Mammary epithelial cell (primary cell): Measurements from ENCODE around the gene MEIS1.

Experiments
- CTCF ChIP-seq, 2 donors: IDR thresholded peaks in 1 of 2; conservative IDR thresholded peaks in 1 of 2; 2 replicates each; pipeline ENCODE4 v1.5.1; 2011 to 2012; ENCODE audit warnings: inconsistent platforms in 2 of 2, low read length in 2 of 2, mild to moderate bottlenecking in 2 of 2, control low read depth in 1 of 2, low read depth in 1 of 2; ENCODE audit not compliant: insufficient read depth in 1 of 2; ENCODE audit errors: extremely low read depth in 1 of 2
- EZH2 ChIP-seq: IDR thresholded peaks from 2 replicates; pipeline ENCODE4 v1.6.1; 2012; ENCODE audit warnings: low read length, inconsistent platforms, borderline replicate concordance

GRCh38 chr2:66501267-66501666 lies 66.3 kb downstream of the MEIS1 start:
- no peak for TF ChIP-seq CTCF (conservative IDR thresholded peaks at IDR 0.05 in 1 of 2, IDR thresholded peaks at IDR 0.05 in 1 of 2; ENCODE audit: extremely low read depth in 1 of 2, insufficient read depth in 1 of 2, low read depth in 1 of 2, low read length in 2 of 2)
- TF ChIP-seq EZH2: no peak
